Tibial nerve (tissue), 4 donors: ENCODE results near the gene SPTBN4. TPM values are rescaled to one million over a fixed set of nuclear protein-coding genes. Genes with fewer than 3 reads are reported as not detected.
"Not testable (repeated sequence)": the region's sequence is repeated elsewhere in the genome, so short reads cannot be mapped to it uniquely, and the experiment has no call there.

ENCODE experiments used
- DNase-seq, 2 donors: peaks; one replicate each; pipeline ENCODE4 v3.0.0-alpha.2; 2019; ENCODE audit warnings: low spot score in 2 of 2
- H3K27ac ChIP-seq, 4 donors: fragments of 200-600 bp; sonication (generic) in 3 of 4; one replicate each; pipeline ENCODE4 v1.5.1; 2017 to 2019; ENCODE audit warnings: mild to moderate bottlenecking in 1 of 4
- H3K27me3 ChIP-seq, 2 donors: fragments of 200-600 bp; sonication (generic) in 1 of 2; one replicate each; pipeline versions ENCODE4 v1.5.1 to v1.6.0; 2017 to 2019
- H3K36me3 ChIP-seq, 3 donors: fragments of 200-600 bp; sonication (generic); one replicate each; pipeline ENCODE4 v1.5.1; 2018 to 2019
- H3K4me1 ChIP-seq, 4 donors: fragments of 200-600 bp; sonication (generic) in 3 of 4; one replicate each; pipeline ENCODE4 v1.5.1; 2017 to 2019
- H3K4me3 ChIP-seq, 4 donors: fragments of 200-600 bp; sonication (generic) in 3 of 4; one replicate each; pipeline ENCODE4 v1.5.1; 2017 to 2019; ENCODE audit warnings: mild to moderate bottlenecking in 1 of 4, moderate library complexity in 1 of 4
- H3K9me3 ChIP-seq, 4 donors: fragments of 200-600 bp; sonication (generic) in 3 of 4; one replicate each; pipeline ENCODE4 v1.5.1; 2017 to 2019
- EP300 ChIP-seq, 2 donors: sonication (generic); formaldehyde crosslinking; IDR thresholded peaks; one replicate each; pipeline ENCODE4 v1.6.1; 2017; ENCODE audit warnings: antibody characterized with exemption in 2 of 2, mild to moderate bottlenecking in 1 of 2
- POLR2A ChIP-seq, 2 donors: fragments of 450-650 bp; IDR thresholded peaks; one replicate each; pipeline ENCODE4 v1.6.1; 2017; ENCODE audit warnings: antibody characterized with exemption in 2 of 2, mild to moderate bottlenecking in 2 of 2, moderate library complexity in 2 of 2
- WGBS, 2 donors: methylation state at CpG; one replicate each; pipeline ENCODE4 v1.1.5; 2018; 5-methylcytosine and 5-hydroxymethylcytosine counted together
- total RNA-seq, 4 donors: library from RNA; depleted of rRNA; stranded (reverse); fragments of >200 nt; gene quantifications; one replicate each; pipeline ENCODE4 v1.1.0, GENCODE V29; 2016
- TF ChIP-seq, protein P1 (sequence below), 5 experiments: fragments of 200-600 bp in 3 of 5; fragments of 450-650 bp in 2 of 5; sonication (generic) in 3 of 5; IDR thresholded peaks; one replicate each; pipeline ENCODE4 v1.5.1; 2016 to 2019; ENCODE audit warnings: antibody characterized with exemption in 5 of 5, mild to moderate bottlenecking in 3 of 5, moderate library complexity in 2 of 5

SPTBN4 gene
- total RNA-seq, 4 donors from 2014 or later, result 14.9 to 24.0 (median 19.7) TPM

DNA sequence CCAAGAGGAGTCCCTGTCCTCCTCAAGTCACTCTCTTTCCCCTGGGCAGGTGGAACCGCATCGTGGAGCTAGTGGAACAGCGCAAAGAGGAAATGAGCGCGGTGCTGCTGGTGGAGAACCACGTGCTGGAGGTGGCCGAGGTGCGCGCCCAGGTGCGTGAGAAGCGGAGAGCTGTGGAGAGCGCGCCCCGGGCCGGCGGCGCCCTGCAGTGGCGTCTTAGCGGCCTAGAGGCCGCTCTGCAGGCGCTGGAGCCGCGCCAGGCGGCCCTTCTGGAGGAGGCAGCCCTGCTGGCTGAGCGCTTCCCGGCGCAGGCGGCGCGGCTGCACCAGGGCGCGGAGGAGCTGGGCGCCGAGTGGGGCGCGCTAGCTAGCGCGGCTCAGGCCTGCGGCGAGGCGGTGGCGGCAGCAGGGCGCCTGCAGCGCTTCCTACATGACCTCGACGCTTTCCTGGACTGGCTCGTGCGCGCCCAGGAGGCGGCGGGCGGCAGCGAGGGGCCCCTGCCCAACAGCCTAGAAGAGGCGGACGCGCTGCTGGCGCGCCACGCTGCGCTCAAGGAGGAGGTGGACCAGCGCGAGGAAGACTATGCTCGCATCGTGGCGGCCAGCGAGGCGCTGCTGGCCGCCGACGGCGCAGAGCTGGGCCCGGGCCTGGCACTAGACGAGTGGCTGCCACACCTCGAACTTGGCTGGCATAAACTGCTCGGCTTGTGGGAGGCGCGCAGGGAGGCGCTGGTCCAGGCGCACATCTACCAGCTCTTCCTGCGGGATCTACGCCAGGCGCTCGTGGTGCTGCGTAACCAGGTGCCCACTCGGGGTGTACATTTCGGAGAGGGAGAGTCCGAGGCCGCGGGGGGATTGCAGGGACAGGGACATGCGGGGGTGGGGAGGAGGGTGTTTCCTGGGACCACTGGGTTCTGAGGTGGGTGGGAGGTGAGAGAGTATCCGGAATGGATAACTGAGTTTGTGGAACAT, 52.8 kb downstream of the SPTBN4 start:
- Histone ChIP-seq H3K9me3 (no peaks in the 10 kb centered on the region), H3K27ac (no peak overlapping the region), H3K27me3 (peaks cover 0 to 14% of the 10 kb centered on the region in 2 donors), H3K4me1 (peaks cover 0 to 13% (median 0%) of the 10 kb centered on the region in 4 donors), H3K36me3 (peaks cover 0 to 10% (median 0%) of the 10 kb centered on the region in 3 donors), H3K4me3 (no peak overlapping the region)
- DNase-seq, result no peak
- 35 to 41% methylated on average over 22 to 37 of the region's 91 CpGs for WGBS, 2 donors
- TF ChIP-seq EP300 (IDR thresholded peaks at IDR 0.05), result no peak

DNA sequence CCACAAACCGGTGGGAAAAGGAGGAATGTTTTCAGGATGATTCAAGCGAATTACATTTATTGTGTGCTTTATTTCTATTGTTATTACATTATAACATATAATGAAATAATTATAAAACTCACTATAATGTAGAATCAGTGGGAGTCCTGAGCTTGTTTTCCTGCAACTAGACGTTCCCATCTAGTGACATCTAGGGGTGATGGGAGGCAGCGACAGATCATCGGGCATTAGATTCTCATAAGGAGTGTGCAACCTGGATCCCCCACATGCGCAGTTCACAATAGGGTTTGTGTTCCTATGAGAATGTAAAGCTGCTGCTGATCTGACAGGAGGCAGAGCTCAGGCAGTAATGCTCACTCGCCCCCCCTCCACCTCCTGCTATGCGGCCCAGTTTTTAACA, 54.5 kb downstream of the SPTBN4 start:
- Histone ChIP-seq H3K36me3 (peaks cover 0 to 10% (median 0%) of the 10 kb centered on the region in 3 donors), H3K27me3 (peaks cover 0 to 7% of the 10 kb centered on the region in 2 donors), H3K4me3 (no peak overlapping the region), H3K27ac (no peak overlapping the region), H3K4me1 (peaks cover 0 to 13% (median 0%) of the 10 kb centered on the region in 4 donors), H3K9me3 (no peaks in the 10 kb centered on the region)
- TF ChIP-seq POLR2A (IDR thresholded peaks at IDR 0.05), result no peak
- TF ChIP-seq, protein P1, sequence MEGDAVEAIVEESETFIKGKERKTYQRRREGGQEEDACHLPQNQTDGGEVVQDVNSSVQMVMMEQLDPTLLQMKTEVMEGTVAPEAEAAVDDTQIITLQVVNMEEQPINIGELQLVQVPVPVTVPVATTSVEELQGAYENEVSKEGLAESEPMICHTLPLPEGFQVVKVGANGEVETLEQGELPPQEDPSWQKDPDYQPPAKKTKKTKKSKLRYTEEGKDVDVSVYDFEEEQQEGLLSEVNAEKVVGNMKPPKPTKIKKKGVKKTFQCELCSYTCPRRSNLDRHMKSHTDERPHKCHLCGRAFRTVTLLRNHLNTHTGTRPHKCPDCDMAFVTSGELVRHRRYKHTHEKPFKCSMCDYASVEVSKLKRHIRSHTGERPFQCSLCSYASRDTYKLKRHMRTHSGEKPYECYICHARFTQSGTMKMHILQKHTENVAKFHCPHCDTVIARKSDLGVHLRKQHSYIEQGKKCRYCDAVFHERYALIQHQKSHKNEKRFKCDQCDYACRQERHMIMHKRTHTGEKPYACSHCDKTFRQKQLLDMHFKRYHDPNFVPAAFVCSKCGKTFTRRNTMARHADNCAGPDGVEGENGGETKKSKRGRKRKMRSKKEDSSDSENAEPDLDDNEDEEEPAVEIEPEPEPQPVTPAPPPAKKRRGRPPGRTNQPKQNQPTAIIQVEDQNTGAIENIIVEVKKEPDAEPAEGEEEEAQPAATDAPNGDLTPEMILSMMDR (IDR thresholded peaks at IDR 0.05), result peak in 2 of 5 experiments; percentile 8 to 9
- no peak for DNase-seq
- WGBS, 2 donors, result 67 to 76% methylated on average over 8 of the region's 8 CpGs

DNA sequence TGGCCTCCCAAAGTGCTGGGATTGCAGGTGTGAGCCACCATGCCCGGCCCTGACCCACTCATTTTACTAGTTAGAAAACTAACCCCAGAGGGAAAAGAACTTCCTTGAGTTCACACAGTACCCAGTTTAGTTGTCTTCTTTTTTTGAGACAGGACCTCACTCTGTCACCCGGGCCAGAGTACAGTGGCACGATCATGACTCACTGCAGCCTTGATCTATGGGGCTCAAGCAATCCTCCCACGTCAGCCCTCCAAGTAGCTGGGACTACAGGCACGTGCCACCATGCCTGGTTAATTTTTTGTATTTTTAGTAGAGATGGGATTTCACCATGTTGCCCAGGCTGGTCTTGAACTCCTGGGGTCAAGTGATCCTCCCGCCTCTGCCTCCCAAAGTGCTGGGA, 55.1 kb downstream of the SPTBN4 start:
- DNase-seq, H3K36me3 ChIP-seq, H3K27ac ChIP-seq, H3K4me3 ChIP-seq, H3K9me3 ChIP-seq, H3K27me3 ChIP-seq: not testable (repeated sequence)
- H3K4me1 ChIP-seq, result peaks cover 0 to 13% (median 0%) of the 10 kb centered on the region in 4 donors
- WGBS, 2 donors, result 75 to 78% methylated on average over 6 of the region's 6 CpGs

DNA sequence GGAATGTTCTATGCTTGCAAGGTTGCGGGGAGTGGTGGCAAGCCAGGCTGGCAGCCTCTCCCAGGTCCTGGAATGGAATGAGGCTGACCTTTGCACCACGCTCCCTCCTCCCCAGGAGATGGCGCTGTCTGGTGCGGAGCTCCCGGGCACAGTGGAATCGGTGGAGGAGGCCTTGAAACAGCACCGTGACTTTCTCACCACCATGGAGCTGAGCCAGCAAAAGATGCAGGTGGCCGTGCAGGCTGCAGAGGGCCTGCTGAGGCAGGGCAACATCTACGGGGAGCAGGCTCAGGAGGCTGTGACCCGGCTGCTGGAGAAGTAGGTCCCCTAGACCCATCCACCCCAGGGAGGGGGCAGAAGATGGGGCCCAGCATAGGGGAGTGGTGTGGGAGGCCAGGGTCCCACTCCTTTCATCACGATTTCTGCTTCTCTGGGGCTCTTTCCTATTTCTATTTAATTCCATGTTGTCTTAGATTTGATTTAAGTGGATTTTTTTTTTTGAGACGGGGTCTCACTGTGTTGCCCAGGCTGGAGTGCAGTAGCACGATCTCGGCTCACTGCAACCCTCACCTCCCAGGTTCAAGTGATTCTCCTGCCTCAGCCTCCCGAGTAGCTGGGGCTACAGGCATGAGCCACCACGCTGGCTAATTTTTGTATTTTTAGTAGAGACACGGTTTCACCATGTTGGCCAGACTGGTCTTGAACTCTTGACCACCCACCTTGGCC, 56.7 kb downstream of the SPTBN4 start:
- H3K9me3 ChIP-seq, result no peaks in the 10 kb centered on the region
- DNase-seq, result peak in 1 of 2 donors; percentile 22
- TF ChIP-seq, protein P1 (IDR thresholded peaks at IDR 0.05), result peak; percentile 24 to 58 (median 44)
- TF ChIP-seq EP300 (IDR thresholded peaks at IDR 0.05) (no peak), POLR2A (IDR thresholded peaks at IDR 0.05) (no peak)
- H3K36me3 ChIP-seq, result no peaks in the 10 kb centered on the region
- peaks cover 0 to 13% (median 0%) of the 10 kb centered on the region in 4 donors for H3K4me1 ChIP-seq
- H3K4me3 ChIP-seq, result no peak overlapping the region
- H3K27ac ChIP-seq, result no peak overlapping the region
- H3K27me3 ChIP-seq, result peaks cover 0 to 7% of the 10 kb centered on the region in 2 donors
- WGBS, 2 donors, result 35 to 50% methylated on average over 16 to 17 of the region's 17 CpGs

DNA sequence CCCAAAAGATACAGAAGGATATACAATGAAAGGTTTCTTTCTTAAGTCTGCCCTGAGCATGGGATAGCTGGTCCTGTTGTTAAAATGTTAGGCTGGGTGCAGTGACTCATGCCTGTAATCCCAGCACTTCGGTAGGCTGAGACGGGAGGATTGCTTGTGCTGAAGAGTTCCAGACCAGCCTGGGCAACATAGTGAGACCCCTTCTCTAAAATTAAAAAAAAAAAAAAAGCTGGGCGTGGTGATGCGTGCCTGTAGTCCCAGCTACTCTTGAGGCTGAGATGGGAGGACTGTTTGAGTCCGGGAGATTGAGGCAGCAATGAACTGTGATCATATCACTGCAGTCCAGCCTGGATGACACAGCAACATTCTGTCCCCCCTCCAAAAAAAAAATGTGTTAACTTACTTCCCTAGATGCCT, 57.3 kb downstream of the SPTBN4 start:
- H3K4me3 ChIP-seq, result no peak overlapping the region
- H3K27ac ChIP-seq, result no peak overlapping the region
- peaks cover 0 to 13% (median 0%) of the 10 kb centered on the region in 4 donors for H3K4me1 ChIP-seq
- TF ChIP-seq, protein P1 (IDR thresholded peaks at IDR 0.05), result no peak
- TF ChIP-seq POLR2A (IDR thresholded peaks at IDR 0.05), result no peak
- TF ChIP-seq EP300 (IDR thresholded peaks at IDR 0.05), result no peak
- peaks cover 0 to 7% of the 10 kb centered on the region in 2 donors for H3K27me3 ChIP-seq
- 72 to 76% methylated on average over 5 of the region's 5 CpGs for WGBS, 2 donors
- H3K36me3 ChIP-seq, result no peaks in the 10 kb centered on the region
- DNase-seq, result no peak
- no peaks in the 10 kb centered on the region for H3K9me3 ChIP-seq
